MCF 10A (cell line): ENCODE data around the gene LDLRAD4. TPM values are rescaled to one million over a fixed set of nuclear protein-coding genes. Genes with fewer than 3 reads are reported as not detected.
"Not testable (repeated sequence)": the region's sequence is repeated elsewhere in the genome, so short reads cannot be mapped to it uniquely, and the experiment has no call there.

ENCODE experiments used
- BruUV-seq: library from RNA; stranded (reverse); fragments of 400-500 nt; replicated peaks from 2 replicates; lab custom pipeline; 2021; lab: Mats Ljungman, UMichigan
- CTCF ChIA-PET: fragments of 300-600 bp; sonication (Branson Sonifier 250); formaldehyde crosslinking; extraction: SDS; loops from one replicate; lab custom pipeline; 2021; ENCODE audit warnings: antibody characterized with exemption, inconsistent platforms; lab: Yijun Ruan, JAX
- POLR2A ChIA-PET: fragments of 300-600, 350-650 bp; sonication (Branson Sonifier 250); formaldehyde crosslinking; extraction: SDS; loops from one replicate; lab custom pipeline; 2020; ENCODE audit warnings: antibody characterized with exemption, inconsistent platforms; lab: Yijun Ruan, JAX
- DNase-seq: peaks from one replicate; pipeline ENCODE4 v3.0.0-alpha.2; 2018; ENCODE audit not compliant: unreplicated experiment
- H3K27ac Mint-ChIP-seq: one replicate; pipeline ENCODE4 v1.8.0; 2022; ENCODE audit warnings: mild to moderate bottlenecking, low read depth, mixed read lengths; ENCODE audit not compliant: unreplicated experiment
- H3K27me3 Mint-ChIP-seq: one replicate; pipeline ENCODE4 v1.8.0; 2022; ENCODE audit warnings: mixed read lengths; ENCODE audit not compliant: insufficient read depth, unreplicated experiment
- H3K36me3 Mint-ChIP-seq: one replicate; pipeline ENCODE4 v1.8.0; 2022; ENCODE audit warnings: mild to moderate bottlenecking, moderate library complexity, mixed read lengths; ENCODE audit not compliant: insufficient read depth, unreplicated experiment
- H3K4me1 Mint-ChIP-seq: one replicate; pipeline ENCODE4 v1.8.0; 2022; ENCODE audit warnings: mixed read lengths; ENCODE audit not compliant: insufficient read depth, unreplicated experiment
- H3K4me3 Mint-ChIP-seq: one replicate; pipeline ENCODE4 v1.8.0; 2022; ENCODE audit warnings: mild to moderate bottlenecking, moderate library complexity, mixed read lengths; ENCODE audit not compliant: unreplicated experiment
- H3K9me3 Mint-ChIP-seq: one replicate; pipeline ENCODE4 v1.8.0; 2022; ENCODE audit warnings: mixed read lengths; ENCODE audit not compliant: unreplicated experiment
- intact Hi-C: fragments of 100-400 bp; cut with micrococcal nuclease; formaldehyde crosslinking; loops from 2 replicates; pipeline ENCODE4 v1.14.1; 2022
- total RNA-seq: library from RNA; stranded (reverse); gene quantifications from 2 replicates; pipeline ENCODE4 v1.2.3, GENCODE V29; 2022
- TF ChIP-seq, protein P1 (sequence below): fragments of 200-600 bp; IDR thresholded peaks from one replicate; pipeline ENCODE4 v1.8.0; 2022; ENCODE audit warnings: antibody characterized with exemption, mild to moderate bottlenecking; ENCODE audit not compliant: unreplicated experiment

Gene LDLRAD4
- total RNA-seq, 1 experiment from 2014 or later: not detected

GRCh38 chr18:13474336-13474735 lies 255.8 kb downstream of the LDLRAD4 start:
- no TSS peak for BruUV-seq
- H3K9me3 Mint-ChIP-seq: peaks cover 13% of the 10 kb centered on the region
- TF ChIP-seq, protein P1, sequence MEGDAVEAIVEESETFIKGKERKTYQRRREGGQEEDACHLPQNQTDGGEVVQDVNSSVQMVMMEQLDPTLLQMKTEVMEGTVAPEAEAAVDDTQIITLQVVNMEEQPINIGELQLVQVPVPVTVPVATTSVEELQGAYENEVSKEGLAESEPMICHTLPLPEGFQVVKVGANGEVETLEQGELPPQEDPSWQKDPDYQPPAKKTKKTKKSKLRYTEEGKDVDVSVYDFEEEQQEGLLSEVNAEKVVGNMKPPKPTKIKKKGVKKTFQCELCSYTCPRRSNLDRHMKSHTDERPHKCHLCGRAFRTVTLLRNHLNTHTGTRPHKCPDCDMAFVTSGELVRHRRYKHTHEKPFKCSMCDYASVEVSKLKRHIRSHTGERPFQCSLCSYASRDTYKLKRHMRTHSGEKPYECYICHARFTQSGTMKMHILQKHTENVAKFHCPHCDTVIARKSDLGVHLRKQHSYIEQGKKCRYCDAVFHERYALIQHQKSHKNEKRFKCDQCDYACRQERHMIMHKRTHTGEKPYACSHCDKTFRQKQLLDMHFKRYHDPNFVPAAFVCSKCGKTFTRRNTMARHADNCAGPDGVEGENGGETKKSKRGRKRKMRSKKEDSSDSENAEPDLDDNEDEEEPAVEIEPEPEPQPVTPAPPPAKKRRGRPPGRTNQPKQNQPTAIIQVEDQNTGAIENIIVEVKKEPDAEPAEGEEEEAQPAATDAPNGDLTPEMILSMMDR: no peak
- DNase-seq: no peak
- H3K36me3 Mint-ChIP-seq: no peaks in the 10 kb centered on the region
- H3K4me3 Mint-ChIP-seq: no peak overlapping the region
- H3K4me1 Mint-ChIP-seq: no peaks in the 10 kb centered on the region
- H3K27ac Mint-ChIP-seq: no peak overlapping the region
- ChIA-PET CTCF (no interaction called here), POLR2A (interaction anchor here (0.6 kb wide), 1 partner anchor 295 kb away, joined by 3 read pairs; no protein-coding TSS in a partner anchor)
- H3K27me3 Mint-ChIP-seq: no peaks in the 10 kb centered on the region
- intact Hi-C loops: no loop called here

DNA sequence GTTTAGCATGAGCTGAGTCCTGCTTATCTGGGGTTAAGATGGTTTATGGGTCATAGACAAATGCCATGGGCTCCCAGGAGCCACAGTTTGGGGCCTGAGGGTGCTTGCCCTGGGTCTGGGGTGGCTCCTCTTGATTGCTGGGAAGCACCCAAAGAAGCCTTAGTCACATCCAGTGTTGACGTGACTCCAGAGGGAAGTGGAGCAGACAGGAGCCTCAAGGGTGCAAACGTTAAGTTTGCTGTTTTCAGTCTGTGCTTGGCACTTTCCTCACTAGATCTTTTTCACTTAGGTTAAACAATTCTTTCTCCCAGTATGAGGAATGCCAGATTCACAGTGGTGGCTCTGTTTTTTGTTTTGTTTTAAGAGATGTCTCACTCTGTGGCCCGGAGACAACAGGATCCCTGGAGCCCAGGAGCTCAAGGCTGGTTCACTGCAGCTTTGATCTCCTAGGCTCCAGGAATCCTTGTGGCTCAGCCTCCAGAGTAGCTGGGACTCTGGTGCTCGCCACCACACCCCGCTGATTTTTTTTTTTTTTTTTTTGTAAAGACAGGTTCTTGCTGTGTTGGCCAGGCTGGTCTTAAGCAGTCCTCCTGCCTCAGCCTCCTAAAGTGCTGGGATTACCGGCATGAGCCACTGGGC lies 256.5 kb downstream of the LDLRAD4 start:
- CTCF ChIA-PET: no interaction called here

DNA sequence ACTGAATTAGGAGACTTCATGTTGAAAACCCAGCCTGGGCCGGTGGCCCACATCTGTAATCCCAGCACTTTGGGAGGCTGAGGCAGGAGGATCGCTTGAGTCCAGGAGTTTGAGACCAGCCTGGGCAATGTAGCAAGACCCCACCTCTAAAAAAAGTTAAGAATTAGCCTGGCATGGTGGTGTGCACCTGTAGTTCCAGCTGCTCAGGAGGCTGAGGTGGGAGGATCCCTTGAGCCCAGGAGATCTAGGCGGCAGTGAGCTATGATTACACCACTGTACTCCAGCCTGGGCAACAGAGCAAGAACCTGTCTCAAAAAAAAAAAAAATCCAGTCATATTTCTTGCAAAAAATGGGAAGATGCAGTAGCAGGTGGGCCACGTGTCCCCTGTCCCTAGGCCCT lies 257.8 kb downstream of the LDLRAD4 start:
- BruUV-seq, DNase-seq, H3K27ac Mint-ChIP-seq, H3K27me3 Mint-ChIP-seq, H3K36me3 Mint-ChIP-seq, POLR2A ChIA-PET, intact Hi-C loops, H3K4me1 Mint-ChIP-seq, H3K4me3 Mint-ChIP-seq, H3K9me3 Mint-ChIP-seq: not testable (repeated sequence)
- CTCF ChIA-PET: interaction anchor here (0.6 kb wide), 1 partner anchor 253 kb away, joined by 3 read pairs; no protein-coding TSS in a partner anchor

More for the DNA sequence above, 256.5 kb downstream of the LDLRAD4 start:
- H3K4me3 Mint-ChIP-seq: no peak overlapping the region
- no peak overlapping the region for H3K27ac Mint-ChIP-seq
- TF ChIP-seq, protein P1: no peak
- intact Hi-C loops: no loop called here
- H3K9me3 Mint-ChIP-seq: peaks cover 8% of the 10 kb centered on the region
- no peaks in the 10 kb centered on the region for H3K4me1 Mint-ChIP-seq
- no peaks in the 10 kb centered on the region for H3K27me3 Mint-ChIP-seq
- no peak for DNase-seq
- no peaks in the 10 kb centered on the region for H3K36me3 Mint-ChIP-seq
- BruUV-seq: no TSS peak
- POLR2A ChIA-PET: no interaction called here

DNA sequence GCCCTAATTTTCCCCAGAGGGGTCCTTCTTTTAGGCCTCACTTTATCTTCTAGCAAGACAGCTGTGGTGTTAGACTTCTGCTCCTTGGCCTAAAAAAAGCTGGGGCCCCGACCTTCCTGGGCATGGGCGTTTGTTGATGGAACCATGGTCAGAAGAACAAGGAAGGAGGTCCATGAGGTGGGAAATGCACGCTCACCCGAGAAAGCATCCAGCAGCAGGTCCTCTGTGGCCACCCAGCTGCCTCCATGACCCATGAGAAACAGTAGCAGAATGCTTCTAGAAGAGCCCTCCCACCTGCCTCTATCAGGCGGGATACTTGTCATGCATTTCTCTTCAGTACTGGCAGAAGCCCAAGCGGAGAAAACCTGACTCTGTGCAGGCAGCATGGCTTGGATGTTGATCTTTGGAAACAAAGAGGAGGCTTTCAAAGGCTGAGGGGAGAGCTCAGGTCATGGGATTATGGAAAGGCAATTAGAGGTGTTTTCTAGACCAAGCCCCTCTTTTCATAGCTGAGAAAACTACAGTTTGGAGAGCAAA lies 258.7 kb downstream of the LDLRAD4 start:
- no TSS peak for BruUV-seq
- peaks cover 8% of the 10 kb centered on the region for H3K9me3 Mint-ChIP-seq
- no peaks in the 10 kb centered on the region for H3K27me3 Mint-ChIP-seq
- CTCF ChIA-PET: no interaction called here
- H3K27ac Mint-ChIP-seq: no peak overlapping the region
- TF ChIP-seq, protein P1: no peak
- H3K4me3 Mint-ChIP-seq: no peak overlapping the region
- DNase-seq: no peak
- POLR2A ChIA-PET: interaction anchor here (0.5 kb wide), 1 partner anchor 61 kb away, joined by 3 read pairs; no protein-coding TSS in a partner anchor
- intact Hi-C loops: no loop called here
- H3K4me1 Mint-ChIP-seq: no peaks in the 10 kb centered on the region
- no peaks in the 10 kb centered on the region for H3K36me3 Mint-ChIP-seq
